ENCODE measurements around the gene LOXL1.

The LOXL1 gene

DNA sequence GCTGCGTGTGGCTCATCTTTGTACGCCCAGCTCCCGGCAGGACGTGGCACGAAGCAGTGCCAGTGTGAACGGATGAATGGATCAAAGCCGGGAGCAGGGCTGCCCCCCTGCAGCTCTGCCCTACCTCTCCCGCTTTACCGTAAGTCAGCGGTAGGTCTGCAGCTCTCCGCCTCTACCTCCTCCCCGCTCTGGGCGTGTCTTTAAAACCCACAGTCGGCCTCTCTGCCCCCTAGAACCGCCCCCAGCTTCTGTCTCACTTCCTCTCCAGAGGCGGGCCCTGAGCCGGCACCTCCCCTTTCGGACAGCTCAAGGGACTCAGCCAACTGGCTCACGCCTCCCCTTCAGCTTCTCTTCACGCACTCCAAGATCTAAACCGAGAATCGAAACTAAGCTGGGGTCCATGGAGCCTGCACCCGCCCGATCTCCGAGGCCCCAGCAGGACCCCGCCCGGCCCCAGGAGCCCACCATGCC is 68.2 kb downstream of the LOXL1 start, which contains the start of gene PML:
PML (plus strand) TSS at position 304 of the 471 bp plus-strand sequence; CDS start at position 401, 97 bp downstream.
- DNase-seq (ENCODE audit: low read depth): peak; percentile 92

DNA sequence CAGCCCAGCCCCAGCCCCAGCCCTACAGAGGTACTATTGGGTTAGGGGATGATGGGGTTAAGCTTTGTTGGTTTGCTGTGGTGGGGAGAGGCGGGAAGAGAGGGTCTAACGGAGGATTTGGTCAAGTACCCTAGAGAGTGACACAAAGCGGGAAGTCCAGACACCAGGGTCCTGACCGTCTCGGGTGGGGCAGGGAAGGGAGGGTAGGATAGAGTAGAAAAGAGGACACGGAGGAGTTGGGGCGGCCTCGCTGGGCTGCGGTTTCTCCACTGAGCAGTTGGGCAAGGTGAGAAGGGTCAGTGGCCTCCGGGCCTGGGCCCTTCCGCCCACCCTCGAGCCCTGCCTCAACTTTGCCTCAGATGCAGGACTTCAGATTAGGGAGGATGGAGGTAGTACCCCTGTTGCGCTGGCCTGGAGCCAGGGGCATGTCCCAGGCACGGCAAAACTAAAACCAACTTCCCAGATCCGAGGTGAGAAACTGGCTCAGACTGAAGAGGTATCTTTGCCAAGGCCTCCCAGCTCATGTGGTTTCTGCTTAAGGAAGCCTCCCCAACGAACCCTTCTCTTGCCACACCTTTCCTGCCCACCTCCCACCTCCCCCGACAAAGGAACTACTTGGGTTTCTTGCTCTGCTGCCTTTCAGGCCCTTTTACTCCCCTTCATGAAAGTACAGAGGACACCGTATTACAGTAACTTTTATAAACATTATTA is 68.8 kb downstream of the LOXL1 start:
- no peak for DNase-seq (ENCODE audit: low read depth)

DNA sequence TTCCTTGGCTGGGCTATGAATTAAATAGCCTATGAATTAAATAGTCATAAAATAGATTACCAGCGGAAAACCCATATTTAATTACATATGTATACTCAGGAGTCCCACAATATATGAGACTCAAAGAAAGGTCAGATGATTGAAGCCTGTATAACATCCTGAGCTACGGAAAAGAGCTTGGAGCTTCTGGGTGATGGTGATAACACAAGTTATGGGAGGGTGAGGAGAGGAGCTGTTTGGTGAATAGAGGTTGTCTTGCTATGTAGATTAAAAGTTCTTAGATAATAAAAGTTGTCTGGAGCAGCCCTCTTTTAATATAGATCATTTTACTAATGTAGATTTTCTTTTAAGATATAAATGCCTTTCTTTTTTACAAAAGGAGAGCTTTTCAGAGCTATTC is 70.0 kb downstream of the LOXL1 start:
- DNase-seq (ENCODE audit: low read depth): no peak

- peak; percentile 71 for DNase-seq (ENCODE audit: low read depth)
Observed at GRCh38 chr15:73996939-73997338, 70.7 kb downstream of the LOXL1 start.

DNA sequence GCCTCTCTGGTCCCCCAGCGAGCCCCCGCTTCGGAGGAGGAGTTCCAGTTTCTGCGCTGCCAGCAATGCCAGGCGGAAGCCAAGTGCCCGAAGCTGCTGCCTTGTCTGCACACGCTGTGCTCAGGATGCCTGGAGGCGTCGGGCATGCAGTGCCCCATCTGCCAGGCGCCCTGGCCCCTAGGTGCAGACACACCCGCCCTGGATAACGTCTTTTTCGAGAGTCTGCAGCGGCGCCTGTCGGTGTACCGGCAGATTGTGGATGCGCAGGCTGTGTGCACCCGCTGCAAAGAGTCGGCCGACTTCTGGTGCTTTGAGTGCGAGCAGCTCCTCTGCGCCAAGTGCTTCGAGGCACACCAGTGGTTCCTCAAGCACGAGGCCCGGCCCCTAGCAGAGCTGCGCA is 71.7 kb downstream of the LOXL1 start:
- DNase-seq (ENCODE audit: low read depth): no peak
